T-helper 2 cell treated with Interferon-gamma antibody and Interleukin-4, amounts not matched to agents 5 μg/mL and 100 μg/mL, for 36 hours (primary cell): ENCODE data around the gene GPR162.

Experiments used
- DNase-seq: peaks from one replicate; pipeline ENCODE4 v3.0.0; 2021; ENCODE audit warnings: low spot score
- H3K27ac Mint-ChIP-seq: one replicate; pipeline ENCODE4 v1.8.0; 2021; ENCODE audit warnings: mild to moderate bottlenecking, mixed read lengths
- H3K27me3 Mint-ChIP-seq: one replicate; pipeline ENCODE4 v1.8.0; 2021; ENCODE audit warnings: low read depth, mixed read lengths
- H3K36me3 Mint-ChIP-seq: one replicate; pipeline ENCODE4 v1.8.0; 2021; ENCODE audit warnings: low read depth, mixed read lengths
- H3K4me1 Mint-ChIP-seq: one replicate; pipeline ENCODE4 v1.8.0; 2021; ENCODE audit warnings: low read depth, mixed read lengths
- H3K4me3 Mint-ChIP-seq: one replicate; pipeline ENCODE4 v1.8.0; 2022; ENCODE audit warnings: mild to moderate bottlenecking, moderate library complexity, mixed read lengths
- H3K9me3 Mint-ChIP-seq: one replicate; pipeline ENCODE4 v1.8.0; 2021; ENCODE audit warnings: mixed read lengths

The GPR162 gene

DNA sequence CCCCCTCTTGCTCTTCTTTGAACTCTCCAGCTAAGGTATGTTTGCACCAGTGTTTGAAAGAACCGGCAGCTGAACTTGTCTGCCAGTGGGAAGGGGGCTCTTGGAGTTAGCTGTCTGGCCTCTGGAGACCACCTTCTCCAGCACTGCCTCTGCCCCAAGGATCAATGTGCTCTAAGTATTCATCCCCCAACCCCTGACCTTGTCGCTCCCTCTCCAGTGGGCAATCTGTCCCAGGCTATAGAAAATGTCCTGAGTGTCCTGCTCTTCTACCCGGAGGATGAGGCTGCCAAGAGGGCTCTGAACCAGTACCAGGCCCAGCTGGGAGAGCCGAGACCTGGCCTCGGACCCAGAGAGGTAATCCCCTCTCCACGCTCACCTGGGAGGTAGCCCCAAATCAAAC is 9.4 kb downstream of the GPR162 start:
- peaks cover 30% of the 10 kb centered on the region for H3K27me3 Mint-ChIP-seq
- no peak for DNase-seq
- H3K36me3 Mint-ChIP-seq = no peaks in the 10 kb centered on the region
- H3K9me3 Mint-ChIP-seq = no peaks in the 10 kb centered on the region
- no peak overlapping the region for H3K4me3 Mint-ChIP-seq
- peaks cover 20% of the 10 kb centered on the region for H3K4me1 Mint-ChIP-seq
- H3K27ac Mint-ChIP-seq = no peak overlapping the region

DNA sequence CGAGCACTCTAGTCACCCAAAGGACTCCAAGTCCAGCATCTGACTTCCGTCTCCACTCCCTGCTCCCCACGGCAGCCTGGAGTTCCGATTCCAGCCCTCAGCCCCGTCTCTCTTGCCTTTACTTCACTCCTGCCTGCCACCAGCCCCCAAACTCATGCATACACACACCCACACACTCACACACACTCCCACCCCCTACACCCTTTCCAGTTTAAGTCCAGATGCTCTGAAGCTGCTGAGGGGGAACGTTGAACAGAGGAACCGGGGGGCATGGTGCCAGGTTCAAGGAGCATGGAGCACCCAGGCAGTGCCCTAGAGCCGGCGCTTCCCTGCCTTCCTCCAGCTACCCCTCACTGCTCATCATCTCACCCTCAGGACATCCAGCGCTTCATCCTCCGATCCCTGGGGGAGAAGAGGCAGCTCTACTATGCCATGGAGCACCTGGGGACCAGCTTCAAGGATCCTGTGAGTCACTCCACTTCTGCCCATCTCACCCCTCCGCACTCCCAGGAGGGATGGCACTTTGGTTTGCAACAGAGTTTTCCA is 9.9 kb downstream of the GPR162 start:
- H3K4me3 Mint-ChIP-seq = no peak overlapping the region
- no peaks in the 10 kb centered on the region for H3K9me3 Mint-ChIP-seq
- H3K27ac Mint-ChIP-seq = no peak overlapping the region
- H3K36me3 Mint-ChIP-seq = no peaks in the 10 kb centered on the region
- DNase-seq = no peak
- peaks cover 27% of the 10 kb centered on the region for H3K27me3 Mint-ChIP-seq
- H3K4me1 Mint-ChIP-seq = peaks cover 20% of the 10 kb centered on the region

- Mint-ChIP-seq H3K4me3 (no peak overlapping the region), H3K4me1 (peaks cover 19% of the 10 kb centered on the region), H3K27ac (no peak overlapping the region), H3K9me3 (no peaks in the 10 kb centered on the region), H3K27me3 (peaks cover 27% of the 10 kb centered on the region), H3K36me3 (no peaks in the 10 kb centered on the region)
- no peak for DNase-seq
Measured at GRCh38 chr12:6832125-6832524, 10.5 kb downstream of the GPR162 start.

GRCh38 chr12:6833189-6833890 is 11.7 kb downstream of the GPR162 start:
- Mint-ChIP-seq H3K4me3 (no peak overlapping the region), H3K4me1 (peaks cover 13% of the 10 kb centered on the region), H3K27ac (no peak overlapping the region), H3K27me3 (peaks cover 19% of the 10 kb centered on the region), H3K36me3 (no peaks in the 10 kb centered on the region), H3K9me3 (no peaks in the 10 kb centered on the region)
- no peak for DNase-seq

GRCh38 chr12:6834254-6834653 is 12.6 kb downstream of the GPR162 start:
- H3K4me1 Mint-ChIP-seq = peaks cover 8% of the 10 kb centered on the region
- no peak overlapping the region for H3K27ac Mint-ChIP-seq
- H3K27me3 Mint-ChIP-seq = peaks cover 14% of the 10 kb centered on the region
- no peaks in the 10 kb centered on the region for H3K36me3 Mint-ChIP-seq
- DNase-seq = no peak
- no peaks in the 10 kb centered on the region for H3K9me3 Mint-ChIP-seq
- no peak overlapping the region for H3K4me3 Mint-ChIP-seq

GRCh38 chr12:6834873-6835272 is 13.3 kb downstream of the GPR162 start:
- no peak for DNase-seq
- no peak overlapping the region for H3K27ac Mint-ChIP-seq
- no peaks in the 10 kb centered on the region for H3K9me3 Mint-ChIP-seq
- peaks cover 6% of the 10 kb centered on the region for H3K4me1 Mint-ChIP-seq
- H3K4me3 Mint-ChIP-seq = no peak overlapping the region
- peaks cover 10% of the 10 kb centered on the region for H3K27me3 Mint-ChIP-seq
- no peaks in the 10 kb centered on the region for H3K36me3 Mint-ChIP-seq

DNA sequence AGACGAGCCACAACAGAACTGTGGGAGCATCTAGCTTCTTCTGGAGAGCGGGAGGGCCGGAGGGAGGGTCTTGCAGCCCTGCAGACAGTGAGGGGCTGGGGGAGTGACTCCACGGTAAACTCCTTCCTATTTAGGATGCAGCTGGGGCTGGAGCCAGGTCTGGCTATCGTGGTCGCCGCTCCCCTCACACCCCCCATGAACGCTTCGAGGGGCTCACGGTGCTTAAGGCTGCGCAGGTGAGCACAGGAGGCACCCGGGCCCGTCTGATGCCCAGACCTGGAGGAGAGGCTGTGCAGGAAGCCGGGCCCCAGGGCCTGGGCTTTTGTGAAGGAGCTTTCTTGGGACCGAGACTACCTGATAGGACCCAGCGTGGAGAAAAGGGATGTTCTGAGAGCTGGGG is 15.2 kb downstream of the GPR162 start:
- DNase-seq = no peak
- H3K27me3 Mint-ChIP-seq = no peaks in the 10 kb centered on the region
- no peak overlapping the region for H3K27ac Mint-ChIP-seq
- peaks cover 6% of the 10 kb centered on the region for H3K4me1 Mint-ChIP-seq
- no peaks in the 10 kb centered on the region for H3K9me3 Mint-ChIP-seq
- H3K36me3 Mint-ChIP-seq = no peaks in the 10 kb centered on the region
- no peak overlapping the region for H3K4me3 Mint-ChIP-seq

DNA sequence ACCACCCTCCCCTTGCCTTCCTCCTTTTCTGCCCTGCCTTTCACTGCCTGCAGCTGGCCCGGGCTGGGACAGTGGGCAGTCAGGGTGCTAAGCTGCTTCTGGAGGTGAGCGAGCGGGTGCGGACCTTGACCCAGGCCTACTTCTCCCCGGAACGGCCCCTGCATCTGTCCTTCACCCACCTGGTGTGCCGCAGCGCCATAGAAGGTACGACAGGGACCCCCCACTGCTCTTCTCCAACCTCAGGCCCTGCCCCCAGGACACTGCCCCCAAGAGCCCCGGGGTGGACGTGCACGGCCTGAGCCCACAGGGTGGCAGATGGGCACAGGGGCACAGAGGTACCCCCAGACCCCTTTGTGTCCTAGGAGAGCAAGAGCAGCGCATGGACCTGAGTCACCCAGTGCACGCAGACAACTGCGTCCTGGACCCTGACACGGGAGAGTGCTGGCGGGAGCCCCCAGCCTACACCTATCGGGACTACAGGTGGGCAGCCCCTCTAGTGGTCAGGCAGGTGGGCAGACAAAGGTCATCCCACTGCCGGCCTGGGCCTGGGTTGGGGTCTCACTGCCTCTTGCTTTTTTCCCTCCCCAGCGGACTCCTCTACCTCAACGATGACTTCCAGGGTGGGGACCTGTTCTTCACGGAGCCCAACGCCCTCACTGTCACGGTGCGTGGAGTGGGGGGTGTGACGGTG is 15.9 kb downstream of the GPR162 start:
- no peak overlapping the region for H3K4me3 Mint-ChIP-seq
- H3K27ac Mint-ChIP-seq = no peak overlapping the region
- H3K9me3 Mint-ChIP-seq = no peaks in the 10 kb centered on the region
- no peaks in the 10 kb centered on the region for H3K27me3 Mint-ChIP-seq
- no peak for DNase-seq
- H3K36me3 Mint-ChIP-seq = no peaks in the 10 kb centered on the region
- H3K4me1 Mint-ChIP-seq = peaks cover 6% of the 10 kb centered on the region

GRCh38 chr12:6838854-6839253 is 17.2 kb downstream of the GPR162 start:
- H3K9me3 Mint-ChIP-seq = no peaks in the 10 kb centered on the region
- H3K4me3 Mint-ChIP-seq = no peak overlapping the region
- H3K27ac Mint-ChIP-seq = no peak overlapping the region
- no peak for DNase-seq
- H3K27me3 Mint-ChIP-seq = no peaks in the 10 kb centered on the region
- H3K4me1 Mint-ChIP-seq = peaks cover 7% of the 10 kb centered on the region
- no peaks in the 10 kb centered on the region for H3K36me3 Mint-ChIP-seq

DNA sequence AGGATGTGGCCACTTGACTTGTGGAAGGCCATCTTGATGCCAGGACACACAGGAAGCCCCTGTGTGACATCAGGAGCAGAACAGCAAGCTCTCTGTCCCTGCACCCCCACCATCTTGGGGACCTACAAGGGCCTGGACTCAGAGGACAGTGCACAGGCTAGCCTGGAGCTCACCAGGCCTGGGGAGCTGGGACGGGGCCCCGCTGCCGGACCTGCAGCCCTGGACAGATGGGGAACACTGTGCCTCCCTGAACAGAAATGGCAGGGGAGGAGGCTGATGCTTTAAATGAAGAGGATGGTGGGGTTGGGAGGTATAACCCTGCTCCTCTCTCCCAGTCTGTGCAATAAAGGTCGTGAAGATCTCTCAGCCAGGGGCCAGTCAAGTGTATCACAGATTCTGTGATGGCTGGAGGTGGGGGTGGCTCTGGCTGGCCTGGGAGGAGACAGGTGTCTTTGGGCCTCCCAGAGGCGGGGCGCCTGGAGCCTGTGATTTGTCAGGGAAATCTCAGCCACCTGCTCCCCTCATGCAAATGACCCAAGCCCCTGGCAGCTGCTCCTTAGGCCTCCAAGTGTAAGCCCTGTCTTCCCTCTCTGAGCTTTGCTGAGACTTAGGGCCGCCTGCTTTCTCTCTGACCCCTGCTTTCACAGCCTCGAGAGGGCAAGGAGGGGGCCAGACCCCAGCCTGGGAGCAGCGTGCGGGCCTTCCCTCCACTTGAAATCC is 18.0 kb downstream of the GPR162 start:
- Mint-ChIP-seq H3K9me3 (no peaks in the 10 kb centered on the region), H3K27me3 (no peaks in the 10 kb centered on the region), H3K4me1 (peaks cover 7% of the 10 kb centered on the region), H3K27ac (no peak overlapping the region), H3K4me3 (no peak overlapping the region), H3K36me3 (no peaks in the 10 kb centered on the region)
- DNase-seq = no peak

DNA sequence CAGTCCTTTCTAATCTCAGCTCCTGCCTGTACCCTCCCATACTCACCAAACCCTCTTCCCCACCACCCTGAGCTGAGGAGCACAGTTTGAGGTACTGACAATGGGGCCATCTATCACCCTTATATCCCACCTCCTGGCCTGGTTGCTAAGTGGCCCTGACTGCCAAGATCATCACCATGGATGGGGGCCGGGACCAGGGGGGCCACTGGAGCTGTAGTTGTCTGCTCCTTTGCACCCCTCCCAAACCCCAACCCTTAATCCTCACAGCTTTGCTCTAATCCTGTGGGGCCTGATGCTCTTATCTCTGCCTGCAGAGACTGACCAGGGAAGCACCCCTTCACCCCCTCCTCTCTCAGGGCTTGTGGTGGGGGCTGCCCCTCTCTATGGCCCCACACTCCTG is 18.7 kb downstream of the GPR162 start:
- no peak overlapping the region for H3K27ac Mint-ChIP-seq
- no peak overlapping the region for H3K4me3 Mint-ChIP-seq
- no peaks in the 10 kb centered on the region for H3K9me3 Mint-ChIP-seq
- no peaks in the 10 kb centered on the region for H3K36me3 Mint-ChIP-seq
- no peaks in the 10 kb centered on the region for H3K27me3 Mint-ChIP-seq
- peaks cover 5% of the 10 kb centered on the region for H3K4me1 Mint-ChIP-seq
- DNase-seq = no peak

- Mint-ChIP-seq H3K36me3 (peaks cover 2% of the 10 kb centered on the region), H3K4me1 (peaks cover 2% of the 10 kb centered on the region), H3K27me3 (no peaks in the 10 kb centered on the region), H3K27ac (no peak within 1 kb of the TSS), H3K4me3 (no peak within 1 kb of the TSS), H3K9me3 (no peaks in the 10 kb centered on the region)
- no peak for DNase-seq
Measured at GRCh38 chr12:6840761-6841515, 19.3 kb downstream of the GPR162 start, which contains the start of gene GNB3. TSS of gene GNB3 (plus strand) at chr12:6840925. CDS start at chr12:6841288, 363 bp downstream.

DNA sequence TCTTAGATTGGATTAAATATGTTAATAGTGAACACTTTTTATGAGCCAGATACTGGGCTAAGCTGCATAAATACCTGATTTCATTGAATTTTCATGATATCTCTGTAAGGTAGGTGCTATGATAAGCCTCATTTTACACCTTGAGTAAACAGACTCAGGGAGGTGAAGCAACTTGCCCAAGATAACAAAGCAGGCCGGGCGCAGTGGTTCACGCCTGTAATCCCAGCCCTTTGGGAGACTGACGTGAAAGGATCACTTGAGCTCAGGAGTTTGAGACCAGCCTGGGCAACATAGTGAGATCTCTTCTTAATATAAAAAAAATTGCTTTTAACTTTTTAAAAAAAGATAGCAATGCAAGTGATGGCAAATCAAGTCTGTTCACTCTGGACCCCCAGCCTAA is 20.5 kb downstream of the GPR162 start:
- Mint-ChIP-seq H3K4me1 (peaks cover 2% of the 10 kb centered on the region), H3K27me3 (no peaks in the 10 kb centered on the region), H3K9me3 (no peaks in the 10 kb centered on the region), H3K36me3 (peaks cover 9% of the 10 kb centered on the region), H3K4me3 (no peak overlapping the region), H3K27ac (no peak overlapping the region)
- DNase-seq = no peak
